ENCODE measurements around the gene INSIG1. TPM values are rescaled to one million over a fixed set of nuclear protein-coding genes. Genes with fewer than 3 reads are reported as not detected.

Gene INSIG1
- total RNA-seq, 8 experiments from 2014 or later = 12.9 to 89.4 (median 35.8) TPM

- in situ Hi-C loops (cut with MboI; ENCODE audit: low pct_unique_long_range_greater_than_20kb in 2 of 9, low sequenced_read_pairs in 9 of 9, unreplicated experiment in 9 of 9) = loop anchor here in 4 of 9 experiments (10.0 to 25.0 kb wide), 3 partner anchors 150 to 433 kb away; no protein-coding TSS in a partner anchor
- ATAC-seq (replicated peaks in 6 of 8) = peak; percentile 97 to 99 (median 98)
- Histone ChIP-seq H3K4me3 (peak overlapping the region; percentile 20 to 45 (median 34)), H3K27ac (no peak overlapping the region), H3K4me1 (replicated peaks in 1 of 2) (peaks cover 0 to 4% of the 10 kb centered on the region in 2 donors)
- WGBS, 10 experiments = 0 to 15% (median 2%) methylated on average over 2 to 26 of the region's 62 CpGs; no CpG with 5 or more reads in 1 of the 10 experiments
Measured at GRCh38 chr7:155344618-155345433, 47.1 kb downstream of the INSIG1 start.

DNA sequence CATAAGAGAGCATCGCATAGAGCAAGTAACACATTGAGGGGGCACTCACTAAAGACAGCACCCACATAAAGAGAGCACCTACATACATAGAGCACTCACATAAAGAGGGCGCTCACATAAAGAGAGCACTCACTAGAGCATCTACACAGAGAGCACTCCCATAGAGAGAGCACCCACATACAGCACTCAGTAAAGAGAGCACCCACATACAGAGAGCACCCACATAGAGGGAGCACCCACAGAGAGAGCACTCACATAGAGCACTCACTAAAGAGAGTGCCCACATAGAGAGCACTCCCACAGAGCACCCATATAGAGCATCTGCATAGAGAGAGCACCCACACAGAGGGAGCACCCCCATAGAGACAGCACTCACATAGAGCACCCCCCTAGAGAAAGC lies 47.8 kb downstream of the INSIG1 start:
- Histone ChIP-seq H3K4me1 (replicated peaks in 1 of 2) (peaks cover 0 to 4% of the 10 kb centered on the region in 2 donors), H3K27ac (no peak overlapping the region), H3K4me3 (no peak overlapping the region)
- in situ Hi-C loops (cut with MboI; ENCODE audit: low pct_unique_long_range_greater_than_20kb in 2 of 9, low sequenced_read_pairs in 9 of 9, unreplicated experiment in 9 of 9) = loop anchor here in 4 of 9 experiments (10.0 to 25.0 kb wide), 3 partner anchors 151 to 433 kb away; no protein-coding TSS in a partner anchor
- 14 to 67% (median 40%) methylated on average over 1 to 2 of the region's 2 CpGs; no CpG with 5 or more reads in 5 of the 10 experiments for WGBS, 10 experiments
- ATAC-seq (replicated peaks in 6 of 8) = no peak

GRCh38 chr7:155346285-155346684 lies 48.6 kb downstream of the INSIG1 start:
- Histone ChIP-seq H3K4me3 (no peak overlapping the region), H3K27ac (no peak overlapping the region), H3K4me1 (replicated peaks in 1 of 2) (peaks cover 0 to 4% of the 10 kb centered on the region in 2 donors)
- no peak for ATAC-seq (replicated peaks in 6 of 8)
- in situ Hi-C loops (cut with MboI; ENCODE audit: low pct_unique_long_range_greater_than_20kb in 2 of 9, low sequenced_read_pairs in 9 of 9, unreplicated experiment in 9 of 9) = loop anchor here in 4 of 9 experiments (10.0 to 25.0 kb wide), 3 partner anchors 151 to 434 kb away; no protein-coding TSS in a partner anchor
- WGBS, 10 experiments = 100% methylated on average over 1 of the region's 1 CpG; no CpG with 5 or more reads in 9 of the 10 experiments

DNA sequence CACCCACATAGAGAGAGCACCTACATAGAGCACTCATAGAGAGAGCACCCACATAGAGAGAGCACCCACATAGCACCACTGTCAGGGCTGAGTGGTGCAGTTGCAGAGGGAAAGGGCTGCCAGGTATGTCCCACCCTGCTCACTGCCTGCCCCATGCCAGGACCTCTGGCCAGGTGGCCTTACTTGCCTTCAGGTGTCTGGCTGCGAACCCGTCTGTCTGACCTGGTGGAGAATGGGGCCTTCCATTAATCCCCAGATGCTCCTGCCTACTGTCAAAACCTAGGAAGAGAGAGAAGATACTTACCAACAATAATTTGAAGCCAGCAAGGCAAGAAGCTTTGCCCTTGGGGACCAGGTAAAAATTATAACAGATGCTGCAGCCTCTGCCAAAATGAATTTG lies 51.1 kb downstream of the INSIG1 start:
- 60 to 83% (median 71%) methylated on average over 1 to 2 of the region's 2 CpGs; no CpG with 5 or more reads in 6 of the 10 experiments for WGBS, 10 experiments
- Histone ChIP-seq H3K4me3 (no peak overlapping the region), H3K4me1 (replicated peaks in 1 of 2) (peaks cover 0 to 4% of the 10 kb centered on the region in 2 donors), H3K27ac (no peak overlapping the region)
- ATAC-seq (replicated peaks in 6 of 8) = no peak
- in situ Hi-C loops (cut with MboI; ENCODE audit: low pct_unique_long_range_greater_than_20kb in 2 of 9, low sequenced_read_pairs in 9 of 9, unreplicated experiment in 9 of 9) = loop anchor here in 4 of 9 experiments (10.0 to 25.0 kb wide), 3 partner anchors 154 to 437 kb away; no protein-coding TSS in a partner anchor

GRCh38 chr7:155349601-155350331 lies 52.1 kb downstream of the INSIG1 start:
- Histone ChIP-seq H3K27ac (no peak overlapping the region), H3K4me3 (no peak overlapping the region), H3K4me1 (replicated peaks in 1 of 2) (peaks cover 0 to 4% of the 10 kb centered on the region in 2 donors)
- ATAC-seq (replicated peaks in 6 of 8) = peak in 1 of 8 experiments; percentile 4
- 0 to 100% (median 73%) methylated on average over 1 to 9 of the region's 49 CpGs; no CpG with 5 or more reads in 3 of the 10 experiments for WGBS, 10 experiments
- in situ Hi-C loops (cut with MboI; ENCODE audit: low pct_unique_long_range_greater_than_20kb in 2 of 9, low sequenced_read_pairs in 9 of 9, unreplicated experiment in 9 of 9) = loop anchor here in 5 of 9 experiments (10.0 to 25.0 kb wide), 3 partner anchors 155 to 437 kb away; no protein-coding TSS in a partner anchor

GRCh38 chr7:155351120-155351870 lies 53.6 kb downstream of the INSIG1 start:
- Histone ChIP-seq H3K27ac (no peak overlapping the region), H3K4me3 (no peak overlapping the region), H3K4me1 (replicated peaks in 1 of 2) (no peaks in the 10 kb centered on the region)
- in situ Hi-C loops (cut with MboI; ENCODE audit: low pct_unique_long_range_greater_than_20kb in 2 of 9, low sequenced_read_pairs in 9 of 9, unreplicated experiment in 9 of 9) = loop anchor here in 1 of 9 experiments (25.0 kb wide), 1 partner anchor 439 kb away; no protein-coding TSS in a partner anchor
- ATAC-seq (replicated peaks in 6 of 8) = no peak
- 33 to 100% (median 80%) methylated on average over 1 to 4 of the region's 14 CpGs; no CpG with 5 or more reads in 5 of the 10 experiments for WGBS, 10 experiments

DNA sequence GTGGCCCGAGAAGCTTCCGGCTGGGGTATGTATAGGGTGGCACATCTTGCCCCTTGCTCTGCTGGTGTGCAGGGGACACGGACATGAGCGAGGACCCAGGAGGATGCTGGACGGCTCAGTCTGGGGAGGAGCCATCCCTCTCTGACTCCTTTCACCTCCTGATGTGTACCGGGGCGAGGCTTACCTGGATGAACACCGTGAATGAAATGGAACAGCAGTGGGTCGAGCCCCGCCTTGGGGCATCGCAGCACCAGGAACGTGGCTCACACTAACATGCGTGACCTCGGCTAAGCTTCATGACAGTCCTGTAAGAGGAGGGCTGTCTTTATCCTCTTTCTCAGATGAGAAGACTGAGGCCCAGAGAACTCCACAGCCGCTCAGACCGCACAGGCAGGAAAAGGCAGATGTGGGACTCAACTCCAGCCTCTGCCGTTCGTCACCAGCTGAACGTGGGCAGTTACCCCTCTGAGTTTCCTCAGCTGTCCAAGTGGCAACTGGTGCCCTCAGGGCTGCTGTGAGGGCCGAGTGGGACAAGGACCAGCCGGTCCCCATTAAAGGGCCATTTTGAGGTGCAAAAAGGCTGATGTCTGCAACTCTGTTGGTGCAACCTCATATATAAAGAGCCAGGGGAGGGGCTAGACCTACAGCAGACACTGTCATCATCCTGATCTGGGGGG lies 54.5 kb downstream of the INSIG1 start:
- in situ Hi-C loops (cut with MboI; ENCODE audit: low pct_unique_long_range_greater_than_20kb in 2 of 9, low sequenced_read_pairs in 9 of 9, unreplicated experiment in 9 of 9) = loop anchor here in 1 of 9 experiments (25.0 kb wide), 1 partner anchor 440 kb away; no protein-coding TSS in a partner anchor
- Histone ChIP-seq H3K27ac (no peak overlapping the region), H3K4me1 (replicated peaks in 1 of 2) (no peaks in the 10 kb centered on the region), H3K4me3 (no peak overlapping the region)
- ATAC-seq (replicated peaks in 6 of 8) = no peak
- WGBS, 10 experiments = 17 to 100% (median 80%) methylated on average over 1 to 12 of the region's 21 CpGs; no CpG with 5 or more reads in 5 of the 10 experiments

- Histone ChIP-seq H3K4me3 (no peak overlapping the region), H3K27ac (no peak overlapping the region), H3K4me1 (replicated peaks in 1 of 2) (no peaks in the 10 kb centered on the region)
- no peak for ATAC-seq (replicated peaks in 6 of 8)
- WGBS, 10 experiments = 20 to 100% (median 51%) methylated on average over 1 to 4 of the region's 5 CpGs; no CpG with 5 or more reads in 3 of the 10 experiments
- in situ Hi-C loops (cut with MboI; ENCODE audit: low pct_unique_long_range_greater_than_20kb in 2 of 9, low sequenced_read_pairs in 9 of 9, unreplicated experiment in 9 of 9) = loop anchor here in 1 of 9 experiments (25.0 kb wide), 1 partner anchor 440 kb away; no protein-coding TSS in a partner anchor
Measured at GRCh38 chr7:155352753-155353115, 55.1 kb downstream of the INSIG1 start.

DNA sequence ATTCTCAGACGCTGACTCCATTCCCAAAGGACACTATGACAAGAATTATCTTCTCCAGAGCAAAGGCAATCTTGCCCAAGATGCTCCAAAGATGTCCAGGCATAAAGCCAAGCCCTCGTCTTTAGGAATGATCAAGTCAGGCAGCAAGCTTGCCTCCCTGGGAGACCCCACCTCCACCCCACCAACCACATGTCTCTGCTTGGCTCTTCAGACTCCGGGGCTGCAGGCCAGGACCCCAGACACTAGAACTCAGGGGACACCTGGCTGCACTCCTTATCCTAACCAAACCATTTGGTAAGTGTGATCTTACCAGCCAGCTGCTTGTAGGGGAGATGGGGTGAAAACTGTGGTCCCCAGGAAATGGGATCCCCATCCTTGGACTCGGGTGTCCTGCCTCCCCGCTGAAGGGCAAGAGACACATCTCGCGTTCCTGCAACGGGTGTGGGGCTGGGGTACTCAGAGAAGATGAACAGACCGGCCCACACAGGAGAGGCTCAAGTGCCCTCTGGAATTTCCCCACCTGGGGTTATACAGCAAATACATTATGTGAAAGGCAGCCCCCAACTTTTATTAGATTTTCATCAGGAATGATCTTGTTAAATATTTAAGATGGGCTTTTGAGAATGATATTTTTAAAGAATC lies 55.7 kb downstream of the INSIG1 start:
- H3K4me3 ChIP-seq = no peak overlapping the region
- H3K27ac ChIP-seq = no peak overlapping the region
- no peak for ATAC-seq (replicated peaks in 6 of 8)
- no peaks in the 10 kb centered on the region for H3K4me1 ChIP-seq (replicated peaks in 1 of 2)
- WGBS, 10 experiments = 0 to 71% (median 29%) methylated on average over 1 to 5 of the region's 9 CpGs; no CpG with 5 or more reads in 3 of the 10 experiments
- in situ Hi-C loops (cut with MboI; ENCODE audit: low pct_unique_long_range_greater_than_20kb in 2 of 9, low sequenced_read_pairs in 9 of 9, unreplicated experiment in 9 of 9) = loop anchor here in 1 of 9 experiments (25.0 kb wide), 1 partner anchor 441 kb away; no protein-coding TSS in a partner anchor

DNA sequence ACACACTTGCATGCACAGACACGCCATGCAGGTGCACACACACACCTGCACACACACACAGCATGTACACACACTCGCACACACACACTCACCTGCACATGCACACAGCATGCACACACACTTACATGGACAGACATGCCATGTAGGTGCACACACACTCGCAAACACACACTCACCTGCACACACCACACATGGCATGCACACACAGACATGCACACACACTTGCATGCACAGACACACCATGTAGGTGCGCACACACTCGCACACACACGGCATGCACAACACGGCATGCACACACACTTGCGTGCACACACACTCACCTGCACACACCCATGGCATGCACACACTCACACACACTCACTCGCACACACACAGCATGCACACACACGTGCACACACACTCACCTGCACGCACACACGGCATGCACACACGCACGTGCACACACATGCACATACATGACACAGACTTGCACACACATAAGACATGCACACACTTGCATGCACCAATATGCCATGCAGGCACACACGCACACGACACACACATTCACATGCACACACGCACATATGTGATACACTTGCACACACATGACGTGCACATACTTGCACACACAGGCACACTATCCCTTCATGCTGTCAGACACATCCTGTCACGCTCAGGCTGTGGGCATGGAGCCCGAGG lies 56.8 kb downstream of the INSIG1 start:
- no peak for ATAC-seq (replicated peaks in 6 of 8)
- in situ Hi-C loops (cut with MboI; ENCODE audit: low pct_unique_long_range_greater_than_20kb in 2 of 9, low sequenced_read_pairs in 9 of 9, unreplicated experiment in 9 of 9) = loop anchor here in 1 of 9 experiments (25.0 kb wide), 1 partner anchor 442 kb away; no protein-coding TSS in a partner anchor
- 33 to 100% (median 67%) methylated on average over 1 to 12 of the region's 20 CpGs; no CpG with 5 or more reads in 3 of the 10 experiments for WGBS, 10 experiments
- no peaks in the 10 kb centered on the region for H3K4me1 ChIP-seq (replicated peaks in 1 of 2)
- no peak overlapping the region for H3K4me3 ChIP-seq
- H3K27ac ChIP-seq = no peak overlapping the region

- Histone ChIP-seq H3K4me1 (replicated peaks in 1 of 2) (no peaks in the 10 kb centered on the region), H3K4me3 (no peak overlapping the region), H3K27ac (no peak overlapping the region)
- WGBS, 10 experiments = 0 to 100% (median 80%) methylated on average over 1 to 4 of the region's 11 CpGs; no CpG with 5 or more reads in 5 of the 10 experiments
- in situ Hi-C loops (cut with MboI; ENCODE audit: low pct_unique_long_range_greater_than_20kb in 2 of 9, low sequenced_read_pairs in 9 of 9, unreplicated experiment in 9 of 9) = loop anchor here in 1 of 9 experiments (25.0 kb wide), 1 partner anchor 443 kb away; no protein-coding TSS in a partner anchor
- no peak for ATAC-seq (replicated peaks in 6 of 8)
Measured at GRCh38 chr7:155355176-155355575, 57.5 kb downstream of the INSIG1 start.
